ENCODE results near the gene HIBCH. TPM values are rescaled to one million over a fixed set of nuclear protein-coding genes. Genes with fewer than 3 reads are reported as not detected.

Gene HIBCH
- total RNA-seq, 1 donor from 2014 or later = 38.8 TPM

DNA sequence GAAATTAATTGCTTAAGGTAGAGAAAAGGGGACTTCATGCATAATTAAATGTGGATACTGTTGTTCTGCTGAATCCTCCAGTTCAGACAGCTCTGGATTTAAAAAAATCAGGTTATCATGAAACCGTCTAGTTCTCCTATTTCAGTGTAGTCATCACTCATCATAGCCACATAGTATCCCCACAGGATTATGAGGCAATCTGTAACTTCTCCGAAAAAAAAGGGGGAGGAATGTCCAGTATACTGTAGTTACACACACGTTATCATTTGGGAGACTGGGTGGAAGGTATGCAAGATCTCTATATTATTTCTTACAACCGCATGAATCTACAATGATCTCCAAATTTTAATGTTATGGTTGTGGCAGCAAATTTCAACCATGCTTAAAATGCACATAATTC is 114.0 kb downstream of the HIBCH start:
- Histone ChIP-seq H3K4me3 (no peak overlapping the region), H3F3A (ENCODE audit: low read depth) (no peaks in the 10 kb centered on the region), H3K9ac (no peak overlapping the region), H3K27me3 (no peaks in the 10 kb centered on the region), H3K79me2 (ENCODE audit: low read depth) (no peaks in the 10 kb centered on the region), H3K4me2 (no peak overlapping the region), H3K4me1 (no peaks in the 10 kb centered on the region), H4K20me1 (ENCODE audit: low read depth) (no peaks in the 10 kb centered on the region), H2AFZ (replicated peaks) (no peak overlapping the region), H3K9me3 (ENCODE audit: low read depth) (no peaks in the 10 kb centered on the region), H3K27ac (no peak overlapping the region), H3K36me3 (no peaks in the 10 kb centered on the region)
- DNase-seq (ENCODE audit: low spot score) = no peak
- Mint-ChIP-seq H3K36me3 (no peaks in the 10 kb centered on the region), H3K4me1 (no peaks in the 10 kb centered on the region), H3K9me3 (no peaks in the 10 kb centered on the region), H3K27ac (no peak overlapping the region), H3K27me3 (ENCODE audit: insufficient read depth, low read depth) (no peaks in the 10 kb centered on the region), H3K4me3 (no peak overlapping the region)
- TF ChIP-seq EZH2phosphoT487 (IDR thresholded peaks at IDR 0.05) (no peak), EZH2 (IDR thresholded peaks at IDR 0.05) (no peak)
- TF ChIP-seq, protein P1, sequence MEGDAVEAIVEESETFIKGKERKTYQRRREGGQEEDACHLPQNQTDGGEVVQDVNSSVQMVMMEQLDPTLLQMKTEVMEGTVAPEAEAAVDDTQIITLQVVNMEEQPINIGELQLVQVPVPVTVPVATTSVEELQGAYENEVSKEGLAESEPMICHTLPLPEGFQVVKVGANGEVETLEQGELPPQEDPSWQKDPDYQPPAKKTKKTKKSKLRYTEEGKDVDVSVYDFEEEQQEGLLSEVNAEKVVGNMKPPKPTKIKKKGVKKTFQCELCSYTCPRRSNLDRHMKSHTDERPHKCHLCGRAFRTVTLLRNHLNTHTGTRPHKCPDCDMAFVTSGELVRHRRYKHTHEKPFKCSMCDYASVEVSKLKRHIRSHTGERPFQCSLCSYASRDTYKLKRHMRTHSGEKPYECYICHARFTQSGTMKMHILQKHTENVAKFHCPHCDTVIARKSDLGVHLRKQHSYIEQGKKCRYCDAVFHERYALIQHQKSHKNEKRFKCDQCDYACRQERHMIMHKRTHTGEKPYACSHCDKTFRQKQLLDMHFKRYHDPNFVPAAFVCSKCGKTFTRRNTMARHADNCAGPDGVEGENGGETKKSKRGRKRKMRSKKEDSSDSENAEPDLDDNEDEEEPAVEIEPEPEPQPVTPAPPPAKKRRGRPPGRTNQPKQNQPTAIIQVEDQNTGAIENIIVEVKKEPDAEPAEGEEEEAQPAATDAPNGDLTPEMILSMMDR (IDR thresholded peaks at IDR 0.05) = no peak

DNA sequence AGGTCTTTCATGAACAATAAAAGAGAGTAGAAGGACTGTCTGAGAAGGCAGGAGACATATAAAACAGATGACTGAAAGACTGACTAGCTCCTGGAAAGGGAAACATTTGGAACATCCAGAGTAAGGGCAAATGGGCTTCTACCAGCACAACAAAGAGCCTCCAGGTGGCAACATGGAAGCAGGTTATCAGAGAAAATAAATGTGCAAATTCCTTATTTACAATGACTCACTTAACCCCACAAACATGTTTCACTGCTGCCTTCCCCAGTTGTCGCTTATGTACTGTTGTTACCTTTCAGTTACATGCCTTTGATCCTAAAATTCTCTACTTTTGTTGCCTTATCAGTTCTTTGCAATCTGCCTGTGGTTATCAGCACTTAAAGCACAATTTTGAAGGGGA is 117.0 kb downstream of the HIBCH start:
- Mint-ChIP-seq H3K4me1 (no peaks in the 10 kb centered on the region), H3K4me3 (no peak overlapping the region), H3K27ac (no peak overlapping the region), H3K27me3 (ENCODE audit: insufficient read depth, low read depth) (peaks cover 2% of the 10 kb centered on the region), H3K9me3 (no peaks in the 10 kb centered on the region), H3K36me3 (peaks cover 17% of the 10 kb centered on the region)
- H3K27me3 ChIP-seq = no peaks in the 10 kb centered on the region
- no peaks in the 10 kb centered on the region for H3K4me1 ChIP-seq
- no peak overlapping the region for H3K4me2 ChIP-seq
- H3K27ac ChIP-seq = no peak overlapping the region
- H3F3A ChIP-seq (ENCODE audit: low read depth) = no peaks in the 10 kb centered on the region
- TF ChIP-seq, protein P1 (IDR thresholded peaks at IDR 0.05) = no peak
- TF ChIP-seq EZH2phosphoT487 (IDR thresholded peaks at IDR 0.05) (no peak), EZH2 (IDR thresholded peaks at IDR 0.05) (no peak)
- H2AFZ ChIP-seq (replicated peaks) = no peak overlapping the region
- no peak for DNase-seq (ENCODE audit: low spot score)
- H3K36me3 ChIP-seq = no peaks in the 10 kb centered on the region
- no peak overlapping the region for H3K9ac ChIP-seq
- H3K9me3 ChIP-seq (ENCODE audit: low read depth) = no peaks in the 10 kb centered on the region
- H3K4me3 ChIP-seq = no peak overlapping the region
- no peaks in the 10 kb centered on the region for H4K20me1 ChIP-seq (ENCODE audit: low read depth)
- H3K79me2 ChIP-seq (ENCODE audit: low read depth) = no peaks in the 10 kb centered on the region

- Histone ChIP-seq H3K27me3 (no peaks in the 10 kb centered on the region), H4K20me1 (ENCODE audit: low read depth) (no peaks in the 10 kb centered on the region), H3K79me2 (ENCODE audit: low read depth) (no peaks in the 10 kb centered on the region), H3K4me2 (no peak overlapping the region), H3K4me3 (no peak overlapping the region), H3K36me3 (no peaks in the 10 kb centered on the region), H3K27ac (no peak overlapping the region), H3K9me3 (ENCODE audit: low read depth) (no peaks in the 10 kb centered on the region), H3K4me1 (no peaks in the 10 kb centered on the region), H3K9ac (no peak overlapping the region), H3F3A (ENCODE audit: low read depth) (no peaks in the 10 kb centered on the region), H2AFZ (replicated peaks) (no peak overlapping the region)
- Mint-ChIP-seq H3K4me3 (no peak overlapping the region), H3K36me3 (peaks cover 21% of the 10 kb centered on the region), H3K9me3 (no peaks in the 10 kb centered on the region), H3K4me1 (no peaks in the 10 kb centered on the region), H3K27ac (no peak overlapping the region), H3K27me3 (ENCODE audit: insufficient read depth, low read depth) (peaks cover 4% of the 10 kb centered on the region)
- TF ChIP-seq, protein P1 (IDR thresholded peaks at IDR 0.05) = no peak
- no peak for TF ChIP-seq EZH2phosphoT487 (IDR thresholded peaks at IDR 0.05)
- DNase-seq (ENCODE audit: low spot score) = no peak
Observed at GRCh38 chr2:190202018-190202417, 117.6 kb downstream of the HIBCH start.
